Medulla oblongata (tissue), 1 donor: Measurements from ENCODE around the gene DKK3.

Experiments
- DNase-seq: peaks from one replicate; pipeline ENCODE4 v3.0.0-alpha.2; 2015; ENCODE audit errors: extremely low spot score

The DKK3 gene

GRCh38 chr11:12003815-12004214 is 4.6 kb downstream of the DKK3 start:
- DNase-seq, result no peak

- no peak for DNase-seq
Measured at GRCh38 chr11:12003336-12003735, 5.1 kb downstream of the DKK3 start.

GRCh38 chr11:12001186-12001585 is 7.2 kb downstream of the DKK3 start:
- DNase-seq, result no peak

- no peak for DNase-seq
Measured at GRCh38 chr11:11998091-11998781, 10.2 kb downstream of the DKK3 start.

- DNase-seq, result no peak
Measured at GRCh38 chr11:11997049-11997322, 11.4 kb downstream of the DKK3 start.

GRCh38 chr11:11996321-11997048 is 11.9 kb downstream of the DKK3 start:
- DNase-seq, result no peak

- no peak for DNase-seq
Measured at GRCh38 chr11:11995601-11996000, 12.8 kb downstream of the DKK3 start.

GRCh38 chr11:11993839-11994238 is 14.6 kb downstream of the DKK3 start:
- peak; percentile 83 for DNase-seq

GRCh38 chr11:11992257-11993212 is 15.9 kb downstream of the DKK3 start:
- DNase-seq, result no peak

GRCh38 chr11:11989774-11990744 is 18.4 kb downstream of the DKK3 start:
- DNase-seq, result no peak

GRCh38 chr11:11988681-11989261 is 19.7 kb downstream of the DKK3 start:
- DNase-seq, result no peak

GRCh38 chr11:11988099-11988651 is 20.3 kb downstream of the DKK3 start:
- DNase-seq, result no peak

- no peak for DNase-seq
Measured at GRCh38 chr11:11987503-11988022, 20.9 kb downstream of the DKK3 start.

- no peak for DNase-seq
Measured at GRCh38 chr11:11985954-11986949, 22.2 kb downstream of the DKK3 start.

GRCh38 chr11:11985016-11985715 is 23.3 kb downstream of the DKK3 start:
- no peak for DNase-seq

GRCh38 chr11:11984563-11984962 is 23.9 kb downstream of the DKK3 start:
- no peak for DNase-seq

GRCh38 chr11:11983427-11983826 is 25.0 kb downstream of the DKK3 start:
- no peak for DNase-seq

- no peak for DNase-seq
Measured at GRCh38 chr11:11982975-11983374, 25.5 kb downstream of the DKK3 start.

- no peak for DNase-seq
Measured at GRCh38 chr11:11982461-11982860, 26.0 kb downstream of the DKK3 start.
